SU-DHL-6 (cell line): ENCODE measurements around the gene RNF114.

ENCODE experiments used
- CTCF ChIP-seq: fragments of 200-600 bp; sonication (generic); IDR thresholded peaks from one replicate; pipeline ENCODE4 v1.5.1; 2017; ENCODE audit warnings: antibody characterized with exemption, mild to moderate bottlenecking, low read length, moderate library complexity; ENCODE audit not compliant: insufficient read depth, poor library complexity, severe bottlenecking
- EZH2phosphoT487 ChIP-seq: fragments of 200-600 bp; sonication (generic), shearing (Covaris generic); conservative IDR thresholded peaks from 2 replicates; pipeline ENCODE4 v1.6.1; 2018; ENCODE audit warnings: mild to moderate bottlenecking, antibody characterized with exemption, low read length, moderate library complexity, mixed read lengths

GRCh38 chr20:49993301-49993751 is 57.1 kb downstream of the RNF114 start:
- TF ChIP-seq CTCF (no peak), EZH2phosphoT487 (no peak)
